Purkinje cell (primary cell): ENCODE results near the gene TNFRSF1A. TPM values are rescaled to one million over a fixed set of nuclear protein-coding genes. Genes with fewer than 3 reads are reported as not detected.

ENCODE experiments used
- polyA plus RNA-seq: library from polyadenylated mRNA; unstranded; fragments of >200 nt; fragmentation: Nextera tagmentation; gene quantifications from 2 replicates; pipeline ENCODE4 v1.2.1, GENCODE V29; 2014

Gene TNFRSF1A
- polyA plus RNA-seq: 1.3 and 2.3 TPM in 2 replicates

GRCh38 chr12:6341417-6342139 lies at the start of gene TNFRSF1A:
Gene TNFRSF1A (minus strand): TSS chr12:6342076. CDS start chr12:6341814, 262 bp downstream.

GRCh38 chr12:6383572-6384498 lies 42.0 kb upstream of the TNFRSF1A start, which contains the start of gene LTBR:
Gene LTBR (plus strand): TSS chr12:6384162. CDS start chr12:6384359, 197 bp downstream.

GRCh38 chr12:6375269-6376078 lies 33.6 kb upstream of the TNFRSF1A start, which contains the start of gene SCNN1A:
Gene SCNN1A (minus strand): TSS chr12:6375563. CDS start chr12:6374783, 780 bp downstream.

Other genes with a start within 250 kb of the TNFRSF1A start
- 1.8 and 2.9 TPM in 2 replicates for gene VWF, start 217.4 kb downstream of the TNFRSF1A start, polyA plus RNA-seq
- 15.1 and 21.2 TPM in 2 replicates for gene CD9, start 141.7 kb downstream of the TNFRSF1A start, polyA plus RNA-seq
- gene PLEKHG6, start 31.4 kb downstream of the TNFRSF1A start, polyA plus RNA-seq: not detected in 2 replicates
- gene SCNN1A, start 33.5 kb upstream of the TNFRSF1A start, polyA plus RNA-seq: not detected in 2 replicates
- 1.6 and 1.9 TPM in 2 replicates for gene LTBR, start 42.1 kb upstream of the TNFRSF1A start, polyA plus RNA-seq
- 1.6 TPM in 1 of 2 replicates, not detected in the other for gene CD27, start 102.9 kb upstream of the TNFRSF1A start, polyA plus RNA-seq
- gene TAPBPL, start 110.0 kb upstream of the TNFRSF1A start, polyA plus RNA-seq: 1.5 and 10.6 TPM in 2 replicates
- 41.6 and 53.7 TPM in 2 replicates for gene VAMP1, start 128.6 kb upstream of the TNFRSF1A start, polyA plus RNA-seq
- gene MRPL51, start 151.2 kb upstream of the TNFRSF1A start, polyA plus RNA-seq: 404 and 455 TPM in 2 replicates
- gene NCAPD2, start 152.0 kb upstream of the TNFRSF1A start, polyA plus RNA-seq: 0.74 and 0.78 TPM in 2 replicates
- 5,164 and 6,636 TPM in 2 replicates for gene GAPDH, start 192.4 kb upstream of the TNFRSF1A start, polyA plus RNA-seq
- 6.1 and 10.3 TPM in 2 replicates for gene IFFO1, start 214.0 kb upstream of the TNFRSF1A start, polyA plus RNA-seq
- 3.7 and 9.3 TPM in 2 replicates for gene NOP2, start 226.2 kb upstream of the TNFRSF1A start, polyA plus RNA-seq